Activated CD4-positive, alpha-beta T cell treated with anti-CD3 and anti-CD28 coated beads, Interleukin-2, Interleukin-4, amounts not matched to agents 100 ng/mL and 50 ng/mL, durations not matched to agents 16 hours and 8 hours (primary cell): ENCODE results near the gene KDM5B.
"Not testable (repeated sequence)": the region's sequence is repeated elsewhere in the genome, so short reads cannot be mapped to it uniquely, and the experiment has no call there.

ENCODE experiments used
- DNase-seq: peaks from one replicate; pipeline ENCODE4 v3.0.0-alpha.2; 2020; ENCODE audit warnings: low spot score

The KDM5B gene

GRCh38 chr1:202812176-202813026, 4.2 kb upstream of the KDM5B start:
- no peak for DNase-seq

GRCh38 chr1:202811296-202812175, 3.3 kb upstream of the KDM5B start:
- no peak for DNase-seq

- peak; percentile 89 for DNase-seq
Observed at GRCh38 chr1:202810615-202811295, 2.5 kb upstream of the KDM5B start, which contains the start of gene PCAT6. Gene PCAT6 (plus strand): TSS chr1:202810954.

GRCh38 chr1:202810193-202810614, 2.0 kb upstream of the KDM5B start:
- no peak for DNase-seq

- DNase-seq, result no peak
Observed at GRCh38 chr1:202809597-202810159, 1.5 kb upstream of the KDM5B start.

GRCh38 chr1:202807451-202807925, 733 bp downstream of the KDM5B start:
- peak; percentile 31 for DNase-seq

GRCh38 chr1:202806845-202807450, 1.3 kb downstream of the KDM5B start:
- peak; percentile 32 for DNase-seq

GRCh38 chr1:202805886-202806844, 2.1 kb downstream of the KDM5B start:
- peak; percentile 30 for DNase-seq

GRCh38 chr1:202804126-202804525, 4.1 kb downstream of the KDM5B start:
- no peak for DNase-seq

GRCh38 chr1:202802998-202803932, 5.0 kb downstream of the KDM5B start:
- no peak for DNase-seq

GRCh38 chr1:202802034-202802433, 6.2 kb downstream of the KDM5B start:
- no peak for DNase-seq

GRCh38 chr1:202801175-202801574, 7.0 kb downstream of the KDM5B start:
- DNase-seq, result no peak

GRCh38 chr1:202800742-202801141, 7.5 kb downstream of the KDM5B start:
- no peak for DNase-seq

GRCh38 chr1:202798792-202799331, 9.4 kb downstream of the KDM5B start:
- no peak for DNase-seq

GRCh38 chr1:202798260-202798659, 10.0 kb downstream of the KDM5B start:
- no peak for DNase-seq

- DNase-seq, result no peak
Observed at GRCh38 chr1:202796670-202797069, 11.6 kb downstream of the KDM5B start.

- DNase-seq, result not testable (repeated sequence)
Observed at GRCh38 chr1:202794931-202795330, 13.3 kb downstream of the KDM5B start.

GRCh38 chr1:202794051-202794740, 14.0 kb downstream of the KDM5B start:
- DNase-seq, result no peak
